ENCODE results near the gene KIAA0319L.

The KIAA0319L gene

GRCh38 chr1:35594005-35594760 is 37.0 kb upstream of the KIAA0319L start:
- peaks cover 4% of the 10 kb centered on the region for H3K36me3 ChIP-seq (ENCODE audit: control insufficient read depth, insufficient read depth, low read length)
- no peak for DNase-seq (ENCODE audit: extremely low read depth, insufficient read length)
- H3K4me3 ChIP-seq (replicated peaks; ENCODE audit: low read depth, low read length): no peak overlapping the region
- H3K27me3 ChIP-seq (replicated peaks; ENCODE audit: control insufficient read depth, insufficient read depth, low read length): no peaks in the 10 kb centered on the region
- TF ChIP-seq, protein P1, sequence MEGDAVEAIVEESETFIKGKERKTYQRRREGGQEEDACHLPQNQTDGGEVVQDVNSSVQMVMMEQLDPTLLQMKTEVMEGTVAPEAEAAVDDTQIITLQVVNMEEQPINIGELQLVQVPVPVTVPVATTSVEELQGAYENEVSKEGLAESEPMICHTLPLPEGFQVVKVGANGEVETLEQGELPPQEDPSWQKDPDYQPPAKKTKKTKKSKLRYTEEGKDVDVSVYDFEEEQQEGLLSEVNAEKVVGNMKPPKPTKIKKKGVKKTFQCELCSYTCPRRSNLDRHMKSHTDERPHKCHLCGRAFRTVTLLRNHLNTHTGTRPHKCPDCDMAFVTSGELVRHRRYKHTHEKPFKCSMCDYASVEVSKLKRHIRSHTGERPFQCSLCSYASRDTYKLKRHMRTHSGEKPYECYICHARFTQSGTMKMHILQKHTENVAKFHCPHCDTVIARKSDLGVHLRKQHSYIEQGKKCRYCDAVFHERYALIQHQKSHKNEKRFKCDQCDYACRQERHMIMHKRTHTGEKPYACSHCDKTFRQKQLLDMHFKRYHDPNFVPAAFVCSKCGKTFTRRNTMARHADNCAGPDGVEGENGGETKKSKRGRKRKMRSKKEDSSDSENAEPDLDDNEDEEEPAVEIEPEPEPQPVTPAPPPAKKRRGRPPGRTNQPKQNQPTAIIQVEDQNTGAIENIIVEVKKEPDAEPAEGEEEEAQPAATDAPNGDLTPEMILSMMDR (IDR thresholded peaks at IDR 0.05; ENCODE audit: insufficient read depth, low read length, poor library complexity, severe bottlenecking): no peak

DNA sequence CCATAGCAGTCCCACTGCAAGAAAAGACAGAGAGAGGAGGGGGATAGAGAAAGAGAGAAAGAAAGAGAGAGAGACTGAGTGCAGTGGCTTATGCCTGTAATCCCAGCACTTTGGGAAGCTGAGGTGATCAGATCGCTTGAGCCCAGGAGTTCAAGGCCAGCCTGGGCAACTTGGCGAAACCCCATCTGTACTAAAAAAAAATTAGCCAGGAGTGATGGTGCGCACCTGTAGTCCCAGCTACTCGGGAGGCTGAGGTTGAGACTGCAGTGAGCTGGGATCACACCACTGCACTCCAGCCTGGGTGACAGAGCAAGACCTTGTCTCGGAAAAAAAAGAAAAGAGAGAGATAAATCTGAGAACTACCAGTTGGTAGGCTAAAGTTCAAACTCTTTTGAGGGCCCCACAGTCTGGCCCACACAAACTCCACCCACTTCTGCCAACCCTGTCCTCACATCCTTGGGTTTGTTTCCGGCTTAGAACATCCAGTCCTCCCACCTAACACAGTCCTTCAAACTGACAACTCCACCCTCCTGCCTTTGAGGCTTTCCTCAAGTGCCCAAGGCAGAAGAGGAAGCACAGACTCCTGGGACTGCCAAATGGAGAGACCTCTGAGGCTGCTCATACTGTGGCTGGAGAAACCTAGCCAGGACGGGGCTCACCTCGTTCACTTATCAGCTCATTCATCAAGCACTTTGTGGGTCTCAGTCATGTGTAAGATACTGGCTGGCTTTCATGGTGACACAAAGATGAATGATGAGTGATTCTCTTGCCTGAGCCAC is 36.0 kb upstream of the KIAA0319L start:
- Histone ChIP-seq H3K36me3 (ENCODE audit: control insufficient read depth, insufficient read depth, low read length) (peaks cover 2% of the 10 kb centered on the region), H3K4me3 (replicated peaks; ENCODE audit: low read depth, low read length) (no peak overlapping the region), H3K27me3 (replicated peaks; ENCODE audit: control insufficient read depth, insufficient read depth, low read length) (no peaks in the 10 kb centered on the region)
- TF ChIP-seq, protein P1 (IDR thresholded peaks at IDR 0.05; ENCODE audit: insufficient read depth, low read length, poor library complexity, severe bottlenecking): no peak
- no peak for DNase-seq (ENCODE audit: extremely low read depth, insufficient read length)

GRCh38 chr1:35591211-35591610 is 34.0 kb upstream of the KIAA0319L start:
- Histone ChIP-seq H3K27me3 (replicated peaks; ENCODE audit: control insufficient read depth, insufficient read depth, low read length) (no peaks in the 10 kb centered on the region), H3K36me3 (ENCODE audit: control insufficient read depth, insufficient read depth, low read length) (peaks cover 2% of the 10 kb centered on the region; the same call in 1 of the 2 replicates), H3K4me3 (replicated peaks; ENCODE audit: low read depth, low read length) (no peak overlapping the region)
- DNase-seq (ENCODE audit: extremely low read depth, insufficient read length): no peak
- TF ChIP-seq, protein P1 (IDR thresholded peaks at IDR 0.05; ENCODE audit: insufficient read depth, low read length, poor library complexity, severe bottlenecking): no peak

GRCh38 chr1:35590476-35591040 is 33.4 kb upstream of the KIAA0319L start:
- TF ChIP-seq, protein P1 (IDR thresholded peaks at IDR 0.05; ENCODE audit: insufficient read depth, low read length, poor library complexity, severe bottlenecking): no peak
- no peaks in the 10 kb centered on the region; the same call in 1 of the 2 replicates for H3K36me3 ChIP-seq (ENCODE audit: control insufficient read depth, insufficient read depth, low read length)
- no peak for DNase-seq (ENCODE audit: extremely low read depth, insufficient read length)
- H3K4me3 ChIP-seq (replicated peaks; ENCODE audit: low read depth, low read length): no peak overlapping the region
- H3K27me3 ChIP-seq (replicated peaks; ENCODE audit: control insufficient read depth, insufficient read depth, low read length): no peaks in the 10 kb centered on the region

- Histone ChIP-seq H3K4me3 (replicated peaks; ENCODE audit: low read depth, low read length) (no peak overlapping the region), H3K36me3 (ENCODE audit: control insufficient read depth, insufficient read depth, low read length) (no peaks in the 10 kb centered on the region; the same call in 1 of the 2 replicates), H3K27me3 (replicated peaks; ENCODE audit: control insufficient read depth, insufficient read depth, low read length) (no peaks in the 10 kb centered on the region)
- DNase-seq (ENCODE audit: extremely low read depth, insufficient read length): no peak
- TF ChIP-seq, protein P1 (IDR thresholded peaks at IDR 0.05; ENCODE audit: insufficient read depth, low read length, poor library complexity, severe bottlenecking): no peak
These were observed 32.6 kb upstream of the KIAA0319L start for GRCh38 chr1:35589516-35590427.

All from GM06990 (cell line).